GM18508 (cell line): Measurements from ENCODE around the gene PALD1.

Source experiments
- ATAC-seq: cut with Tn5 transposase; IDR thresholded peaks from one replicate; pipeline ENCODE4 v1.9.1; 2021; ENCODE audit warnings: moderate number of reproducible peaks; ENCODE audit not compliant: insufficient read depth, unreplicated experiment

The PALD1 gene

GRCh38 chr10:70478191-70479164 is at the start of gene PALD1:
PALD1 (plus strand) TSS chr10:70478767; CDS start chr10:70525952, 47,185 bp downstream.
- no peak for ATAC-seq

DNA sequence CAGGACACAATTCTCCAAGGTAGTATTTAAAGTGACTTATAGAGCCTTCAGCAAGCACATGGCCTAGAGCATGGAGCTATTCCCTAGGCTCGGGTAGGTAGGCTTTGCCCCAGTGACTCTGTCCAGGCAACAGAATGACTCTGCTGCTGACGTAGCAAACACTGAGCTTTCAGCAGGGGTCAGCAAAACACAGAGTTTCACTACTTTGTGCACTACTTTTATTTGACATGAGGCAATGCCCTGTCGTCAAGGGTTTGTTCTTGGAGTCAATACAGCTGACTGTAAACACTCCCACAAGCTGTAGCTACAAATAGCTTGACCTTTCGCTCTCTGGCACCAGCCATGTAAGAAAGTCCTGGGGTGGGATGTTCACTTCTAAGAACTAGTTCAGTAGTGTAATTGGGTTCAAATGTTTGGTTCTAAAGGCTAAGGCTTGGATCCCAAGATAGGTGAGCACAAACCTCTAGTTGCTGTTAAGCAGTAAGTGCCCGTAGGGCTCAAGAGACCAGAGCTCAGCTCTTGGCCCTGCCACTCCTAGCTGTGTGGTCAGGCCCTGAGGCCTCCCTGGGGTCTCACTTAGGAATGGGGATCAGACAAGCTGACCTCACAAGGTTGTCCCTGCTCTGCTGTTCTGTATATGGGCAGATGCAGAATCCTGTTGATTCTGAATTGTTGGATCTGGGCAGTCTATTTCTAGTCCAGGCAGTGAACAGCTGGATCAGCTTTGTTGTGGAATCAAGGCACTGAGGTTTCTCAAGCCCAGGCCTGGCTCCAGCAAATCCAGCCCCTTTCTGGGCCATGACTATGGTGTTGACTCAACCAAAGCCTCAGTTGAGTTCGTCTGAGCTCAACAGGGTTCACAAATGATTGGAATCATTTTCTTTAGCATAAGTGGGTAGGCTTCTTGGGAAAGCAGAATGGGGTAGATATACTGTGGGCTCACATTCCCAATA is 47.8 kb upstream of the PALD1 start:
- ATAC-seq = no peak

- no peak for ATAC-seq
Measured at GRCh38 chr10:70432101-70432500, 46.5 kb upstream of the PALD1 start.

- no peak for ATAC-seq
Measured at GRCh38 chr10:70432561-70433263, 45.9 kb upstream of the PALD1 start.

DNA sequence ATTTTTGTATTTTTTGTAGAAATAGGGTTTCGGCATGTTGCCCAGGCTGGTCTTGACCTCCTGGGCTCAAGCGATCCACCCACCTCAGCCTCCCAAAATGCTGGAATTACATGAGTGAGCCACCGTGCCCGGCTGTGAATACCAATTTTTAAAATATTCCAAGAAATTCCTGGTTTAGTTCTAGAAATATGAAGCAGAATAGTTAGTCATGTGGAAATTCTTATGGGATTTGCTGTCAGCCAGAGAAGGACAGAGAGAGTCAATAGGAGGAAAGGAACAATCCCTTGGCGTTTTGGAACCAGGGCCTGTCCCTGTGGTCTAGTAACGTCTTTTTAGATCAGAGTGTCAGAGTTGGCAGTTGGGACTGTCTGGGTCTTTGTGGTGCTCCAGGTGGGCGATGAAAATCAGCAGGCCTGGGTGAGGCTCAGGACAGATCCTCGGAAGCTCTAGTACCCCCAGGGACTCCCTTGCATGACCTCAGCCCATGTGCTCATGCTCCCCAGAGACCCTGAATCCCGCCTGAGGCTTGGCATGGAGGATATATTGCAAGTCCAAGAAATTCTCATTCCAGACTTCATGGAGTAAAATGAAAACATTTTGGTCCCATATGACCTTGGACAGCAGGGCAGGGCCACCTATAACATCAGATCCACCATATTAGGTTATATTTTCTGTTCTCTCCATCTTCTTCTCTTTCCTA is 44.8 kb upstream of the PALD1 start:
- no peak for ATAC-seq

- no peak for ATAC-seq
Measured at GRCh38 chr10:70435241-70436085, 43.1 kb upstream of the PALD1 start.

DNA sequence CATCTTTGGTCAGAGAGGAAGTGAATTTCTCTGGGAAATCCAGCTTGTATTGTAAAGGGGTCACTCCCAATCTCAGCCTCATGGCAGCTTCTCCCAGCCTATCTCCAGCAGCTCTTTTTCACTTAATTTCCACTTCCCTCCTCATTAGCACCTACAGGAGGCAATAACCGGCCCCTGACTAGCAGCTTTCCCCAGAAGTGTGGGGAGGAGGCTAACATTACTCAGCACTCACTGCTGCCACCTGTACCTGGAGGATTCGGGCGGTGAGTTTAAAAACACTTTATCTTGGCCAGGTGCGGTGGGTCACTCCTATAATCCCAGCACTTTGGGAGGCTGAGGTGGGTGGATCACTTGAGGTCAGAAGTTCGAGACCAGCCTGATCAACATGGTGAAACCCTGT is 40.8 kb upstream of the PALD1 start:
- no peak for ATAC-seq

DNA sequence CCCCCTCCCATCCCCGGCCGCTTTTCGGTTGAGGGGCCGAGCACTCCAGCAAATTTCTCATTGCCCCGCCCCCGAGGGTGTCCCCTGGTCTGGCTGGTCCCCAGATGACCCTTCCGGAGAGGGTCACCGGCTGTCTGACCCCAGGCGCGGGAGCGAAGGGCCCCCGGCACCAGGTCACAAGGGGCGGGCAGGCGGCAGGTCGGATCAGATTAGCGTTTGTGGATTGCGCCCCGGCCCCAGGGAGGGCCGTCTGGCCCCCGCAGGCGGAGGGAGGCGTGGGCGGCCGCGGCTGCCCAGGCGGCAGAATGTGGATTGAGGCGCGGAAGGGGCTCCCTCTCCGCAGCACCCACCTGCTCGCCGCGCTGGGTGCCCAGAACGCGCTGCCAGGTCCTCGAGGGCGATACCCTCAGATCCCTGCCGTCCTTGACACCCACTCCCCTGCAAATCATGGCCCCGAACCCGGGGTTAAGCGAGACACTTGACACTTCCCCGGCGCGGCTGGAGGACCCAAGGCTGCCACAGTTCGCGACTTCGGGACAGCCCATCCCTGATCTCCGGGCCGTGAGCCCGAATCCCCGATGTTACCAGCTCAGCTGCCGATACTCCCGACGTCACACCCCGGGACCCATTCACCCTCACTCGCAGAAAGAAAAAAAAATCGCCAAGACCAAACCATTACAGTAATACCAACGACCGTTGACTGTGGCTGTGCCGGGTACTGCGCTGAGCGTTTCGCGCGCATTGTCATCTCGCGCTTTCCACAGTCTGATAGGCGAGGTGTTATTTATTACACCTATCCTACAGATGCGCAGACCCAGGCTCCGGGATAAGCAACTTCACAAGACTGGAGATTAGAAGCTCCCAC is 38.0 kb upstream of the PALD1 start:
- ATAC-seq = no peak

DNA sequence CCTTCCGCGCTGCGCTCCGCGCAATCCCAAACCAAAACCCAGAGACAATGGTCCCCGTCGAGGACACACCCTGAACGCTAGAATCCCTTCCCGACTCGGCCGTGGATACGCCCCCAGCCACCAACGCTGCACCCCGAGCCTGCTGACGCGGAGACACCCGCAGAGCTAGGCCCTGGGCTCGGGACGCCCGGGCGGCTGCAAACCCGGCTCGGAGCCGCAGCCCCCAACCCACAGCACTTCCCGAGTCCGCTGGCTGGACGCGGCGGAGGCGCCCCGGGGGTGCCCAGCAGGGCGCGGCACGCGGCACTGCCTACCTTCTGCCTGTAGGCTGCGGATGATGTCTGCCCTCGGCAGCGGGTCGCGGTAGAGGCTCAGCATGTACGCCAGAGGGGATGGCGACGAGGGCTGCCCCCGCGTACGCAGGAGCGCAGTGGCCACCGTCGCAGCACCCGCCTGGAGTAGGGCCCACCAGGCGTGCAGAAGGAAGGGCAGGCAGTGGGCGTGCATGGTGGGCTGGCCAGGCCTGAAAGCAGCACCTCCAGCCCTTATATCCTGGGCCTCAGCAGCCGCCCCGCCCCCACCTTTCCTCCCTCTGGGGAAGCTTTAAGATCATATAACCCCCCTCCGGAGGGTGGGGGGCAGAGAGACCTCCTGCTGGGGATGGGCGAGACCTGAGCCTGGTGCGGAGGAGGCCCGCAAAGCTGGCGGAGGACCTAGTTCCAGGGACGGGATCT is 37.2 kb upstream of the PALD1 start, which contains the start of gene NODAL:
NODAL (minus strand) TSS at position 521 of the 734 bp plus-strand sequence; CDS start at position 507, 14 bp downstream.
- no peak for ATAC-seq

DNA sequence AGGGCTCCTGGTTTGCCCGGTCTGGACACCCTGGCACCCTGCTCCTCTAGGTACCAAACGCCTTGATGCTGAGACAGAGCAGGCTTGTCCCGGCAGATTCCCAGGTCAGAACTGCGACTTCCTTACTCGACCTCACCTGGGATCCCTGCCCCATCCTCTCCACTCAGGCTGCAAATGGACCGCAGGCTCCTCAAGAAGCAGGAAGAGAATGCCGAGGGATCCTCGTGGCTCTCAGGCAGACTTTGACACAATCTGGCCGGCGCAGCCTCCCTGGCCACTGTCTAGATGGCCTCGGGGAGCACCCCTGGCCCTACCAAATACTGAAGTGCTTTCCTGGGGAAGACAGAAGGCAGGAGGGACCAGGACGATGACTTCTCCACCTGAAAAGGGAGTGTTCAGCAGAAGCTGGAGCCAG is 36.7 kb upstream of the PALD1 start:
- no peak for ATAC-seq

GRCh38 chr10:70442332-70442988 is 36.1 kb upstream of the PALD1 start:
- no peak for ATAC-seq

DNA sequence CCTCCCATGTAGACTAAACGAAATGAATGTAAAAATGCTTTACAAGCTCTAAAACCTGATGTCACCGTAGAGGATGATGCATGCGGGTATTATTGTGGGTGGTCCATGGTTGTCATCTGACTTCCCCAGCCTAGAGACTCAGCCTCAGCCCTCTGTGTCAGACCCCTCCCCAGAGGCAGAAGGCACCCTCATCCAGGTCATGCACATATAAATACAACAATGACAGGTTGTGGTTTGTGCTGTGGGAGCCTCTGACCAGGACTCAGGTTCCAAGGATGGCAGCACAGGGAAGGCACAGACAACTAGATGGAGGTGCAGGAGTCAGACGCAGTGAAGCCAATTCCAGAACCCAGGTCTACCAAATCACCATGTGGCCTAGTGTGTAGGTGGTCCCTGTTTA is 33.8 kb upstream of the PALD1 start:
- no peak for ATAC-seq

DNA sequence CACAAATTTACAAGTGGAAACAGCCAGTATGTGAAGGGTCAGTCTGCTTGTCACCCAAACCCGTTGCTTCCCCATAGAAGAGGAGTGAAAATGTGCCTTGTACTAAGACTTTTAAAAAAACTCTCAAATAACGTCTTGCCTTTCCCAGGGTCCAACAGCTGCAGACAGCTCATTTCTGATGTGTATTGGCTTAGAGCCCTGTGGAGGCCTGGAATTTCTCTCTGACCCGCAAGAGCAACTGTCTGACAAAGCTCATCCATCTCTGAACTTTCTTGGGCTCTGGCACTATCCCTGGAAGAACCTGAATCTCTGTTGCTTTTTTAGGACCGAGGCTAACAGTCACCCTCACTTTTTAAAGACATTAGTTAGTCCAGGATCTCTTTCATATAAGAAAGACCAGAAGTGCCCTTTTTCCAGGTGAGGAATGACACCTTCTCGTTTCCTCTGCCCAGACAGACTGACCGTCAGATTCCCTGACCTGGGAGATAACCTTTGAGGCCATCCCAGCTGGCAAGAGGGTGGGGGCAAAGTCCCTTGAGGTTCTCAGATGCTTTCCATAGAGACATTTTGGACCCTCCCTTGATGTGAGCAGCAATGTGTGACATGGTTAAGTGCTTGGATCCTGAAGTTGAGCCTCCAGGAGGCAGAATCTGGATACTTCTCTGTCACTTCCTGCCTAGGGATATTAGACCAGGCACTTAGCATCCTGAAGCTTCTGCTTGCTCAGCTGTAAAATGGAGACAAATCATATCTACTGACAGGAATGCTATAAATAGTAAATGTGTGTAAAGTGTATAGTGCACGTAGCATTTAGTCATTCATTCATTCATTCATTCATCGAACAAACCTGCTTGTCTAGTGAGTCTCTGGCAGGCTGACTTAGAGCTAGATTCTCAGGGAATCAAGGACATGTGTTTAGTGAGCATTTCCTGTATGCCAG is 32.6 kb upstream of the PALD1 start:
- ATAC-seq = no peak

DNA sequence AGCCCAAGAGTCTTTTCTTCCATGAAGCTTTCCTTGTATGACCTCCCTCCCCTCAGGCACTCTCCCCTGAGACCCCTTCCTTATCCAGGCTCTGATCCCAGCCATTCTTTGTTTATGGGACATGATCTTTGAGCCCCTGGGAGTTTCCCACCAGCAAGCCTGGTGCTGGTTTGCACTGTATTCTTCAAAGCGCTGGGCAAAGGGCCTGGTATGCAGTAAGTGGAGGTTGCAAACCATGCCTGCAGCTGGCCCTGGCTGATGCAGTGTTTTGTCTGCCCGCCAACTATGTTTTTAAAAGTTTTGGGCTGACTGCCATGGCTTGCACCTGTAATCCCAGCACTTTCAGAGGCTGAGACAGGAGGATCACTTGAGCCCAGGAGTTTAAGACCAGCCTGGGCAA is 30.3 kb upstream of the PALD1 start:
- ATAC-seq = no peak

- no peak for ATAC-seq
Measured at GRCh38 chr10:70455213-70455630, 23.3 kb upstream of the PALD1 start.

GRCh38 chr10:70456164-70456563 is 22.4 kb upstream of the PALD1 start:
- no peak for ATAC-seq
